GM04503 (cell line): ENCODE data around the gene RMRP.
"Not testable (repeated sequence)": the region's sequence is repeated elsewhere in the genome, so short reads cannot be mapped to it uniquely, and the experiment has no call there.

Source experiments
- DNase-seq: peaks from one replicate; pipeline ENCODE4 v3.0.0-alpha.2; 2012; ENCODE audit warnings: low read depth

The RMRP gene

GRCh38 chr9:35664531-35665470, 7.0 kb upstream of the RMRP start, which contains the start of gene ARHGEF39:
Gene ARHGEF39 (minus strand): TSS chr9:35665195. CDS start chr9:35665169, 26 bp downstream.
- no peak for DNase-seq

- no peak for DNase-seq
Observed at GRCh38 chr9:35662437-35662836, 4.6 kb upstream of the RMRP start.

- DNase-seq: no peak
Observed at GRCh38 chr9:35661756-35662350, 4.0 kb upstream of the RMRP start.

GRCh38 chr9:35660966-35661415, 3.2 kb upstream of the RMRP start:
- no peak for DNase-seq

GRCh38 chr9:35659340-35659739, 1.5 kb upstream of the RMRP start:
- DNase-seq: peak; percentile 63

GRCh38 chr9:35658968-35659220, 1.1 kb upstream of the RMRP start:
- no peak for DNase-seq

- no peak for DNase-seq
Observed at GRCh38 chr9:35658137-35658967, 533 bp upstream of the RMRP start, which contains the start of gene CCDC107. Gene CCDC107 (plus strand): TSS chr9:35658292. CDS start chr9:35658380, 88 bp downstream.

- no peak for DNase-seq
Observed at GRCh38 chr9:35656831-35657545, 831 bp downstream of the RMRP start.

- no peak for DNase-seq
Observed at GRCh38 chr9:35656348-35656747, 1.5 kb downstream of the RMRP start.

- DNase-seq: no peak
Observed at GRCh38 chr9:35653611-35654010, 4.2 kb downstream of the RMRP start.

GRCh38 chr9:35652829-35653209, 5.0 kb downstream of the RMRP start:
- no peak for DNase-seq

GRCh38 chr9:35651956-35652828, 5.6 kb downstream of the RMRP start:
- no peak for DNase-seq

- DNase-seq: no peak
Observed at GRCh38 chr9:35650341-35651158, 7.3 kb downstream of the RMRP start, which contains the start of gene SIT1. Gene SIT1 (minus strand): TSS chr9:35650931. CDS start chr9:35650853, 78 bp downstream.

GRCh38 chr9:35649431-35650340, 8.1 kb downstream of the RMRP start:
- DNase-seq: no peak

GRCh38 chr9:35646533-35647265, 11.1 kb downstream of the RMRP start:
- no peak for DNase-seq

- DNase-seq: no peak
Observed at GRCh38 chr9:35646153-35646532, 11.7 kb downstream of the RMRP start.

- not testable (repeated sequence) for DNase-seq
Observed at GRCh38 chr9:35645736-35646135, 12.1 kb downstream of the RMRP start.

- DNase-seq: no peak
Observed at GRCh38 chr9:35643046-35643445, 14.8 kb downstream of the RMRP start.
